Calu3 (cell line): Measurements from ENCODE around the gene ANO2. TPM values are rescaled to one million over a fixed set of nuclear protein-coding genes. Genes with fewer than 3 reads are reported as not detected.
"Not testable (repeated sequence)": the region's sequence is repeated elsewhere in the genome, so short reads cannot be mapped to it uniquely, and the experiment has no call there.

ENCODE experiments used
- BruUV-seq: library from RNA; stranded (reverse); fragments of 400-500 nt; replicated peaks from 2 replicates; lab custom pipeline; 2021; lab: Mats Ljungman, UMichigan
- CTCF ChIA-PET: fragments of 300-600 bp; sonication (Branson Sonifier 250); formaldehyde crosslinking; loops from one replicate; lab custom pipeline; 2022; ENCODE audit warnings: antibody characterized with exemption; lab: Charles Lee
- DNase-seq: peaks from one replicate; pipeline ENCODE4 v3.0.0; 2022
- H3K27ac Mint-ChIP-seq: one replicate; pipeline ENCODE4 v1.8.0; 2022; ENCODE audit warnings: mixed read lengths; ENCODE audit not compliant: unreplicated experiment
- H3K27me3 Mint-ChIP-seq: one replicate; pipeline ENCODE4 v1.8.0; 2022; ENCODE audit warnings: mixed read lengths; ENCODE audit not compliant: unreplicated experiment
- H3K36me3 Mint-ChIP-seq: one replicate; pipeline ENCODE4 v1.8.0; 2022; ENCODE audit warnings: mild to moderate bottlenecking, moderate library complexity, mixed read lengths; ENCODE audit not compliant: insufficient read depth, unreplicated experiment
- H3K4me1 Mint-ChIP-seq: one replicate; pipeline ENCODE4 v1.8.0; 2022; ENCODE audit warnings: mild to moderate bottlenecking, low read depth, mixed read lengths; ENCODE audit not compliant: unreplicated experiment
- H3K4me3 Mint-ChIP-seq: one replicate; pipeline ENCODE4 v1.8.0; 2022; ENCODE audit warnings: mild to moderate bottlenecking, low read depth, moderate library complexity, mixed read lengths; ENCODE audit not compliant: unreplicated experiment
- H3K9me3 Mint-ChIP-seq: one replicate; pipeline ENCODE4 v1.8.0; 2022; ENCODE audit warnings: low read depth, mixed read lengths; ENCODE audit not compliant: unreplicated experiment
- intact Hi-C: fragments of 100-400 bp; cut with micrococcal nuclease; formaldehyde crosslinking; loops from one replicate; pipeline ENCODE4 v1.10.0; 2022; ENCODE audit not compliant: unreplicated experiment
- total RNA-seq: library from RNA; stranded (reverse); gene quantifications from 2 replicates; pipeline ENCODE4 v1.2.3, GENCODE V29; 2022
- TF ChIP-seq, protein P1 (sequence below): fragments of 200-600 bp; IDR thresholded peaks from one replicate; pipeline ENCODE4 v1.8.0; 2022; ENCODE audit warnings: antibody characterized with exemption; ENCODE audit not compliant: unreplicated experiment

ANO2 gene
- total RNA-seq, 1 experiment from 2014 or later = not detected

DNA sequence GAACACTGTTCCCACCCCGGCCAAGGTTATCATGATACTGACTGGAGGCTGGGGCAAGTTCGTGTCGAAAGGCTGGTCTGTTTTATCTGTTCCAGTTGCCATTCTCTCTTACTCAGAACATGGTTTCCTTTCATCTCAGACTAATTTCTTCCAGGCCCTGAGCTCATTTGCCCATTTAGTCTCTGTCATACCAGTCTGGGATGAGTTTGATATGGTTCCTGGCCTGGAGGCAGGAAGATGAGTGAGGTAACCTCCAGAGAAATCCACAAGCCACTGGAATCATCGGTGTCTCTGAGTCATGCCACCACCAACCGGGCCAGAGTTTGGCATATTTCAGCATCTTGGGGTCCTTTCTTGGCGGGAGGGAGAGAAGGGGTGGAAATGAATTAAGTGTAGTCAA lies 398.4 kb downstream of the ANO2 start:
- intact Hi-C loops = no loop called here
- TF ChIP-seq, protein P1, sequence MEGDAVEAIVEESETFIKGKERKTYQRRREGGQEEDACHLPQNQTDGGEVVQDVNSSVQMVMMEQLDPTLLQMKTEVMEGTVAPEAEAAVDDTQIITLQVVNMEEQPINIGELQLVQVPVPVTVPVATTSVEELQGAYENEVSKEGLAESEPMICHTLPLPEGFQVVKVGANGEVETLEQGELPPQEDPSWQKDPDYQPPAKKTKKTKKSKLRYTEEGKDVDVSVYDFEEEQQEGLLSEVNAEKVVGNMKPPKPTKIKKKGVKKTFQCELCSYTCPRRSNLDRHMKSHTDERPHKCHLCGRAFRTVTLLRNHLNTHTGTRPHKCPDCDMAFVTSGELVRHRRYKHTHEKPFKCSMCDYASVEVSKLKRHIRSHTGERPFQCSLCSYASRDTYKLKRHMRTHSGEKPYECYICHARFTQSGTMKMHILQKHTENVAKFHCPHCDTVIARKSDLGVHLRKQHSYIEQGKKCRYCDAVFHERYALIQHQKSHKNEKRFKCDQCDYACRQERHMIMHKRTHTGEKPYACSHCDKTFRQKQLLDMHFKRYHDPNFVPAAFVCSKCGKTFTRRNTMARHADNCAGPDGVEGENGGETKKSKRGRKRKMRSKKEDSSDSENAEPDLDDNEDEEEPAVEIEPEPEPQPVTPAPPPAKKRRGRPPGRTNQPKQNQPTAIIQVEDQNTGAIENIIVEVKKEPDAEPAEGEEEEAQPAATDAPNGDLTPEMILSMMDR = no peak
- H3K4me3 Mint-ChIP-seq = no peak overlapping the region
- BruUV-seq = no TSS peak
- no peaks in the 10 kb centered on the region for H3K36me3 Mint-ChIP-seq
- no peaks in the 10 kb centered on the region for H3K27me3 Mint-ChIP-seq
- DNase-seq = no peak
- no peak overlapping the region for H3K27ac Mint-ChIP-seq
- no peaks in the 10 kb centered on the region for H3K4me1 Mint-ChIP-seq
- H3K9me3 Mint-ChIP-seq = peaks cover 4% of the 10 kb centered on the region
- CTCF ChIA-PET = interaction anchor here (0.7 kb wide), 1 partner anchor 18 kb away, joined by 3 read pairs; no protein-coding TSS in a partner anchor

DNA sequence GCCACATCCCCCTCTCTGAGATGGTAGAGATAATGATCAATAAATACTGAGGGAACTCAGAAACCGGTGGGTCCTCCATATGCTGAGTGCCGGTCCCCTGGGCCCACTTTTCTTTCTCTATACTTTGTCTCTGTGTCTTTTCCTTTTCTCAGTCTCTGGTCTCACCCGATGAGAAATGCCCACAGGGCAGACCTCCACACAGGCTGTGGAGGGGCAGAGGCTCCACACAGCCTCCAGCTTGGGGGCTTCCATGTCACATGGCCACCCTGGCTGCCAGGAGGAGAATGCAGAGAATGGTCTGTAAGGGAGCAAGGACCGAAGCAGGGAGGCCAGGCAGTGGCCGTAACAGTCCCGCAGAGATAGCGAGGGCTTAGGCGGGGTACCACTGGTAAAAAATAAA lies 407.3 kb downstream of the ANO2 start:
- Mint-ChIP-seq H3K9me3 (peaks cover 18% of the 10 kb centered on the region), H3K36me3 (no peaks in the 10 kb centered on the region), H3K27me3 (no peaks in the 10 kb centered on the region), H3K4me1 (no peaks in the 10 kb centered on the region), H3K27ac (no peak overlapping the region), H3K4me3 (no peak overlapping the region)
- intact Hi-C loops = no loop called here
- TF ChIP-seq, protein P1 = no peak
- no TSS peak for BruUV-seq
- CTCF ChIA-PET = no interaction called here
- no peak for DNase-seq

DNA sequence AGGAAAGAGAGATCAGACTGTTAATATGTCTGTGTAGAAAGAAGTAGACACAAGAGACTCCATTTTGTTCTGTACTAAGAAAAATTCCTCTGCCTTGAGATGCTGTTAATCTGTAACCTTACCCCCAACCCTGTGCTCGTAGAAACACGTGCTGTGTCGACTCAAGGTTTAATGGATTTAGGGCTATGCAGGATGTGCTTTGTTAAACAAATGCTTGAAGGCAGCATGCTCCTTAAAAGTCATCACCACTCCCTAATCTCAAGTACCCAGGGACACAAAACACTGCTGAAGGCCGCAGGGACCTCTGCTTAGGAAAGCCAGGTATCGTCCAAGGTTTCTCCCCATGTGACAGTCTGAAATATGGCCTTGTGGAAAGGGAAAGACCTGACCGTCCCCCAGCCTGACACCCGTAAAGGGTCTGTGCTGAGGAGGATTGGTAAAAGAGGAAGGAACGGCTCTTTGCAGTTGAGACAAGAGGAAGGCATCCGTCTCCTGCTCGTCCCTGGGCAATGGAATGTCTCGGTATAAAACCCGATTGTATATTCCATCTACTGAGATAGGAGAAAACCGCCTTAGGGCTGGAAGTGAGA lies 407.9 kb downstream of the ANO2 start:
- peaks cover 18% of the 10 kb centered on the region for H3K9me3 Mint-ChIP-seq
- H3K36me3 Mint-ChIP-seq, H3K27ac Mint-ChIP-seq, BruUV-seq, H3K4me3 Mint-ChIP-seq, DNase-seq, CTCF ChIA-PET, H3K4me1 Mint-ChIP-seq, H3K27me3 Mint-ChIP-seq, intact Hi-C loops: not testable (repeated sequence)

DNA sequence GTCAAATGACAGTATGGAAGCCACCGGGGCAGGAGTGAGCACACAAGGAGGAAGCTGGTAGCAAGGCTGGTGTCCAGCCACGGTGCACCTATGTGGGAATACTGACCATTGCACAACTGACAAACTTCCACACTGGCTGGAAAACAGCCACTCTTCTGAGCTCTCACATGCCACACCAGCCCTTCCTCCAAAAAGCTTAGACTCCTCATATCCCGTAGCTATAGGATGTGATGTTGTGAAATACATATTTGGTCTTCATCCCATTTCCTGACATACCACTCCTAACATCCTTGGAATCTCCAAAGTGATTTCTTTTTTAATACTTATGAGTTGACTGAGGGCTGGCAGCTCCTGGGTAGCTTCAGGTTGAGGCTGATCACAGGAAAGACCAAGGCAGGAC lies 409.5 kb downstream of the ANO2 start:
- no peak overlapping the region for H3K27ac Mint-ChIP-seq
- H3K27me3 Mint-ChIP-seq = no peaks in the 10 kb centered on the region
- H3K9me3 Mint-ChIP-seq = peaks cover 16% of the 10 kb centered on the region
- H3K4me3 Mint-ChIP-seq = no peak overlapping the region
- TF ChIP-seq, protein P1 = no peak
- intact Hi-C loops = no loop called here
- H3K36me3 Mint-ChIP-seq = no peaks in the 10 kb centered on the region
- CTCF ChIA-PET = no interaction called here
- no TSS peak for BruUV-seq
- DNase-seq = no peak
- no peaks in the 10 kb centered on the region for H3K4me1 Mint-ChIP-seq

DNA sequence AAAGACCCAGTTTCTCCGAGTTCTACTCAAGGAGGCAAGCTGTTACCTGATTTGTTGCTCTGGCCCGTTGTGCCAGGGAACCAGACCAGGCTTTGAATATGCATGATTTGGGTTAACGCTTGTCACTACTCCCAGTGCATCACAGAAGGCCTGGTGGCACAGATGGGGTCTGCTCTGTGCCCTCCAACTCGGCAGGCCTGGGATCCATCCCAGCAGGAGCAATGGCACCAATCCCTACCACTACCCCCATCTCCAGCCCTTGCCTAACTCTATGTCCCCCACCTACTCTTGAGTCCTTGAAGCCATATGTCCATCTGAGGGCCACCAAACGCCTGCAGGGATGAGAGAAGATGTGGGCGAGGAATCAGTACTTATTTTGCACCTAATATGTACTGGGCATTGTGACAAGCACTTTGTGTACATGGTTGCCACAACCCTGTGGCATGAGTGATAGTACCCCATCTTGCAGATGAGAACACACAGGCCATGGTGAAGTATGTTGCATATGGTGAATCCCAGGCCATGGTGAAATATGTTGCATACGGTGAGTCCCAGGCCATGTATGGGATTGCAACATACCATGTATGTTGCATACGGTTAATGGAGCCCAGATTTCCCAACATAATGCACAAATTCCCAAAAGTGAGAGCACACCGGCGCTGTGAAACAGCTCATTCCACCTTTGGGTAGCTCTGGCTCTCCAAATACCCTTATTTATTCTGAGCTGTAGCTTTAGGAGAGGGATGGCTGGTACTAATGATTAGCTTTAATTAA lies 410.4 kb downstream of the ANO2 start:
- Mint-ChIP-seq H3K9me3 (peaks cover 16% of the 10 kb centered on the region), H3K4me1 (no peaks in the 10 kb centered on the region), H3K36me3 (no peaks in the 10 kb centered on the region), H3K27ac (no peak overlapping the region), H3K4me3 (no peak overlapping the region), H3K27me3 (no peaks in the 10 kb centered on the region)
- no peak for DNase-seq
- intact Hi-C loops = no loop called here
- CTCF ChIA-PET = no interaction called here
- TF ChIP-seq, protein P1 = no peak
- no TSS peak for BruUV-seq
